Measurements from ENCODE around the gene SNX12.

DNA sequence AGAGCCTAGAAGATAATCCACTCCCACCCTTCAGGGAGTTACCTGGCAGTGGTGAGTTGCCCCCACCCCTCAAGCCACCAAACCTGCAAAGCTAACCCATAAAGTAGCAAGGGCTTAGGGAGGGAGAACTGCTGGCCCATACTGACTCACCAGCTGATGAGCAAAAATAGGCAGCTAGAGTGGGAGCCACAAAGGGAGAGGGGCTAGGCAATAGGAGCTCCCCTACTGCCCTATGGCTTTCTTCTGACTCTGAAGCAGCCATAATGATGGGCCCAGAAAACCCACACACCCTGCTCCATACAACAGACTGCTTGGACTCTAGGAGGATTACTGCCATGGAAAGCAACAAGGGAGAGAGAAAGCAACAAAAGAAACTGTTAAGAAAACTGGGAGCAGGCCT is 8.0 kb downstream of the SNX12 start:
- no peak for TF ChIP-seq POLR2A (IDR thresholded peaks at IDR 0.05)
- TF ChIP-seq, protein P1, sequence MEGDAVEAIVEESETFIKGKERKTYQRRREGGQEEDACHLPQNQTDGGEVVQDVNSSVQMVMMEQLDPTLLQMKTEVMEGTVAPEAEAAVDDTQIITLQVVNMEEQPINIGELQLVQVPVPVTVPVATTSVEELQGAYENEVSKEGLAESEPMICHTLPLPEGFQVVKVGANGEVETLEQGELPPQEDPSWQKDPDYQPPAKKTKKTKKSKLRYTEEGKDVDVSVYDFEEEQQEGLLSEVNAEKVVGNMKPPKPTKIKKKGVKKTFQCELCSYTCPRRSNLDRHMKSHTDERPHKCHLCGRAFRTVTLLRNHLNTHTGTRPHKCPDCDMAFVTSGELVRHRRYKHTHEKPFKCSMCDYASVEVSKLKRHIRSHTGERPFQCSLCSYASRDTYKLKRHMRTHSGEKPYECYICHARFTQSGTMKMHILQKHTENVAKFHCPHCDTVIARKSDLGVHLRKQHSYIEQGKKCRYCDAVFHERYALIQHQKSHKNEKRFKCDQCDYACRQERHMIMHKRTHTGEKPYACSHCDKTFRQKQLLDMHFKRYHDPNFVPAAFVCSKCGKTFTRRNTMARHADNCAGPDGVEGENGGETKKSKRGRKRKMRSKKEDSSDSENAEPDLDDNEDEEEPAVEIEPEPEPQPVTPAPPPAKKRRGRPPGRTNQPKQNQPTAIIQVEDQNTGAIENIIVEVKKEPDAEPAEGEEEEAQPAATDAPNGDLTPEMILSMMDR (IDR thresholded peaks at IDR 0.05), result no peak

Measured in thyroid gland (tissue), 4 donors.